COLO829 (cell line): ENCODE measurements around the gene HOXA11.

Source experiments
- DNase-seq: peaks from one replicate; pipeline ENCODE4 v3.0.0; 2012; ENCODE audit warnings: low spot score

Gene HOXA11

GRCh38 chr7:27157702-27158431 is 27.2 kb downstream of the HOXA11 start:
- no peak for DNase-seq

GRCh38 chr7:27156916-27157701 is 27.9 kb downstream of the HOXA11 start:
- no peak for DNase-seq

GRCh38 chr7:27156508-27156898 is 28.5 kb downstream of the HOXA11 start, which contains the start of gene HOXA7:
Gene HOXA7 (minus strand): TSS chr7:27156675. CDS start chr7:27156545, 130 bp downstream.
- no peak for DNase-seq

GRCh38 chr7:27155816-27156507 is 29.1 kb downstream of the HOXA11 start:
- DNase-seq = no peak

DNA sequence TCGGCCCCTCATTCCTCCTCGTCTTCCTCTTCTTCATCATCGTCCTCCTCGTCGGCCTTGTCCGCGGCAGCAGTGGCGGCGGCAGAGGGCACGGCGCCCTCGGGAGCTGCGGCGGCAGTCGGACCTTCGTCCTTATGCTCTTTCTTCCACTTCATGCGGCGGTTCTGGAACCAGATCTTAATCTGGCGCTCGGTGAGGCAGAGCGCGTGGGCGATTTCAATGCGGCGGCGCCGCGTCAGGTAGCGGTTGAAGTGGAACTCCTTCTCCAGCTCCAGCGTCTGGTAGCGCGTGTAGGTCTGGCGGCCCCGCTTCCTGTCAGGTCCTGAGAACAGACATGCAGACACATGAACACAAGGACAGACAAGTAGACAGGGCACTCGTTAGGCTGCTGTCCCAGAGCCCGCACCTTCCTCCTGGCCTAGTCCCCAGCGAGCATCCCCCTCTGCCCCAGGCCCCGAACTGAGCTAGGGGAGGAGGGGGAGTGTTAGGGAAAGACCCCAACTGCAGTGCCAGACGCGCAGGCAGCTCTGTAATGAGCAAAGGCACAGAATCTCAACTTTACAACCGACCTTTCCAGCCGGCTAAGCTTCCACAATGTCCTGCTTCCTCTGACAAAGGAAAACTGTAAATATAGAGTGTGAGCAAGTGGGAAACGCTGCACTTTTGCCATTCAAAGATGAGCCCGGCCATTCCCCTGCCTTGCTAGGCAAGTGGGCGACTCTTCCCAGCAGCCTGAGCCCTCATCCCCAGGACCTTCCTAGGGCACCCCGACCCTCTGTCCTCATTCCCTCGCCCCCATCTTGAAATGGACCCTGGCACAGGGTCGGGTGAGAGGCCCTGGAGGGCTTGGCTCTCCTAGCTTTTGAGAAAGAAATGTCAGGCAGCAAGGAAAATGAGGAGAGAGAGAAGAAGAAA is 29.9 kb downstream of the HOXA11 start:
- DNase-seq = no peak

- DNase-seq = no peak
Measured at GRCh38 chr7:27154369-27154768, 30.7 kb downstream of the HOXA11 start.

- DNase-seq = no peak
Measured at GRCh38 chr7:27153526-27153925, 31.5 kb downstream of the HOXA11 start.

DNA sequence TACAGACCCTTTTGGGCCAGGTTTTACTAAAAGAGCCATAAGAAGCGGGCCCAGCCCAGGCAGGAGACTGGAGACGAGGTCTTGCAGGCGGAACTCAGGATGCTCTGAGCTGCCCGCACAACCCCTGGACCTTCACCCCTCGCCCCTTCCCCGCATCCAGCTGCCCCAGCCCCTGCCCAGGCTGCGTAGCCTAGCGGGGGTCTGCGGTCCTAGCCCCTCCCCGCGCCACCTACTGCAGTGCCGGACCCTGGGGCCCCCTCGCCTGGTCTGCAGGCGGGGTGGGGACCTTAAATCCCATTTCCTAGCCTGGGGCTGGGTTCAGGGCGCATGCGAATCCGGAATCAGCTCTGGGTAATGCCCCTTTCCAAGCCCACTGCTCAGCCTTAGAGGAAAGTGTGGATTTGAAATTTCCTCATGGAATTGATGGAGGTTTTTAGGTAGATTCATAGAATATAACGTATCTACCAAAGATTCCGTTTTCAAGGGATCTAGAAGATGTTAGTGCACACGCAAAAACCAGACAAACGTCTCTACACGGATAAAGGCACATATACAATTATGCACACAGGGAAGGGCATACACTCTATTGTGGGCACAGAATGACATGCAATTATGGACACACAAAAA is 32.1 kb downstream of the HOXA11 start:
- DNase-seq = no peak

DNA sequence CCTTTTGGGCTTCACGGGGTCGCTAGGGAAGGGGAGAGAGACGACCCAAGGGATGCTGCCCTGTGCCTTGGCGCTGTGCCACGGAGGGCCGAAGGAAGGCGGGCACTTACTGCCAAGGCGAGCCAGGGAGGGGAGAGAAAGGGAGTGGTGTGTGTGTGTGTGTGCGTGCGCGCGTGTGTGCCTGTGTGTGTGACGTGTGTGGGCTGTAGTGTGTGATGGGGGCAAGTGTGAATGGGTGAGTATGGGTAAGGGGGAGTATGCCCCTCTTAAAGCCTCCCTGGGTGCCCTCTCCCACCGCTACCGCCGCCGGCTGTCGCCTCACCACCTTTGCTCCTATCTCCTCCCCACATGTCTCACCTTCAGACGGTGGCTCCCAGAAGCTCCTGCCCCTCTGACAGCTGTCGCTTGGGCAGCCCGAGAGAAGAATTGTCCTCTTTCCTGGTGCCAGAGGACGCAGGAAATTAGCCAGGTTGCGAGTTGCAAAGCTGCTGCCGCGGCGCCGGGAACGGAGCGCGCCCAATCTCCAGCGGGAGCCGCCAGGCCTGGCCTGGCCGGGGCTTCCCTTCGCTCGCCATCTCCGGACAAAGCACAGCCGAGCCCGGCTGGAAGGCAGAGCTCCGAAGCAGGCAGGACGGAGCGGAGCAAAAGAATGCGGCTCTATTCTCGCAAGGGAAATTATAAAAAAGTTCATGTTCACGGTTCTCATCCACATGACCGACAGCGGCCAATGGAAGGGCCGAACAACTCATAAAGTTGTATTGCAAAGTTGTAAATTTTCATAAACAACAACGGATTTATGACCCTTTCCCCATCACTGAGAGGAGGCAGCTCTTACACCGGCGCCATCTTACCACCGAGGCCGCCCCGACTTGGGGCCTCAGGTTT is 32.9 kb downstream of the HOXA11 start, which contains the start of gene HOXA3:
HOXA3 (minus strand) TSS at position 653 of the 885 bp plus-strand sequence. CDS start 41,943 bp downstream, outside the sequence.
- DNase-seq = peak; percentile 69

GRCh38 chr7:27151341-27151930 is 33.6 kb downstream of the HOXA11 start:
- DNase-seq = no peak

- DNase-seq = peak; percentile 93
Measured at GRCh38 chr7:27150568-27151340, 34.3 kb downstream of the HOXA11 start.

DNA sequence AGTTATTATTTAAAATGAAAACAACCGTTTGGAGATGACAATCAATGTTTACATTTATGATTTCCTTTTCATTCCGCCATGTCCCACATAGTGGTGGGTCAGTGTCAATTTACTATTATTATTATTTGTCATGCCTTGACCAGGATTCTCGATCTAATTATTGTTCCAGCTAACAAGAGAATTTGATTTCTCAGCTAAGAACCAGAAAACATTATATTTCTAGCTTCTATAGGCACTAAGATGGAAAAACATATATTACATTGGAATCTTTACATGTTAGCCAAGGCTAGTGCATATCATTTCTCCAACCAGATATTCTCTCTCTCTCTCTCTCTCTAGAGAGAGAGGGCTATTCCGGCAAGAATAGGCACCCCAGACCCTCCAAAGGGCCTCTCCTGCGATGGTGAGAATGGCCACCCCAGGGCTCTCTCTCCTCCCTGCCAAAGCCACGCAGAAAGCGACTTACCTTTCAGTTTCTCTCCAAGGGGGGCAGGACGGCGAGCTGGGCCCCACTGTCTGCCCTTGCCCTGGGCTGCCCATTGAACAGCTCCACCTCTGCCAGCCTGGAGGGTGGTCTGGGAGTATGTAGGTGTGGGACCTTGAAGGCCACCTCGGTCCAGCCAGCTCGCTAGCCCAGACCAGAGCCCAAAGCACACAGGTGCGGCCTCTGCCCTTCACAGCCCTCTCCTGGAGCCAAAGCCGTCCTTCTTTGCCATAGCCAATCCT is 35.0 kb downstream of the HOXA11 start:
- DNase-seq = no peak

- no peak for DNase-seq
Measured at GRCh38 chr7:27148756-27149641, 36.0 kb downstream of the HOXA11 start.

GRCh38 chr7:27148031-27148755 is 36.8 kb downstream of the HOXA11 start:
- no peak for DNase-seq

- no peak for DNase-seq
Measured at GRCh38 chr7:27147199-27148030, 37.6 kb downstream of the HOXA11 start, which contains the start of gene HOXA6. Gene HOXA6 (minus strand): TSS chr7:27147774. CDS start chr7:27147749, 25 bp downstream.
